Measurements from ENCODE around the gene MYL11.

DNA sequence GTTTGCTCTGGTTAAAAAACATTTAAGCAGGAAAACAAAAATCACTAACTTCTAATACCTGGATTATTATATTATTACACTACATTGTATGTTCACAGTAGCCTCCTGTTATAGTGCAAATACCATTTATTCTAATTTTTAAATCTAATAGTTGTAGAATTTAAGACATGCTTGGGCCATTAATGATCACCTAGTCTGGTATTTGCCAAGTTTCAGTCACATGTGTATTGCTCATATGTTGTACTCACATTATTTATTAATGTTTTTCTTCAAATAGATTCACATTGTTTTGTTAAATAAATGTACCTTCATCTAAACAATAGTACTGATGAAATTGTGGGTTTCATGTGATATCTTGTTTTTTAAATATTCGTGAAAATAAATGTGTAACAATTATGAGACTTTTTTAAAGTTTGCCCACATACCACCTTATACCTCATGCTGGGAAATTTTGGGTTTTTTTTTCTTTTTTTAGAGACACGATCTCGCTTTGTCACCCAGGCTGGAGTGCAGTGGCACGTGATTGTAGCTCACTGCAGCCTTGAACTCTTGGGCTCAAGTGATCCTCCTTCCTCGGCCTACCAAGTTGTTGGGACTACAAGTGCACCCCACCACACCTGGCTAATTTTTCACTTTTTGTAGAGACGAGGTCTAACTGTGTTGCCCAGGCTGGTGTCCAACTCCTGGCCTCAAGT lies 38.7 kb downstream of the MYL11 start:
- TF ChIP-seq, protein P1, sequence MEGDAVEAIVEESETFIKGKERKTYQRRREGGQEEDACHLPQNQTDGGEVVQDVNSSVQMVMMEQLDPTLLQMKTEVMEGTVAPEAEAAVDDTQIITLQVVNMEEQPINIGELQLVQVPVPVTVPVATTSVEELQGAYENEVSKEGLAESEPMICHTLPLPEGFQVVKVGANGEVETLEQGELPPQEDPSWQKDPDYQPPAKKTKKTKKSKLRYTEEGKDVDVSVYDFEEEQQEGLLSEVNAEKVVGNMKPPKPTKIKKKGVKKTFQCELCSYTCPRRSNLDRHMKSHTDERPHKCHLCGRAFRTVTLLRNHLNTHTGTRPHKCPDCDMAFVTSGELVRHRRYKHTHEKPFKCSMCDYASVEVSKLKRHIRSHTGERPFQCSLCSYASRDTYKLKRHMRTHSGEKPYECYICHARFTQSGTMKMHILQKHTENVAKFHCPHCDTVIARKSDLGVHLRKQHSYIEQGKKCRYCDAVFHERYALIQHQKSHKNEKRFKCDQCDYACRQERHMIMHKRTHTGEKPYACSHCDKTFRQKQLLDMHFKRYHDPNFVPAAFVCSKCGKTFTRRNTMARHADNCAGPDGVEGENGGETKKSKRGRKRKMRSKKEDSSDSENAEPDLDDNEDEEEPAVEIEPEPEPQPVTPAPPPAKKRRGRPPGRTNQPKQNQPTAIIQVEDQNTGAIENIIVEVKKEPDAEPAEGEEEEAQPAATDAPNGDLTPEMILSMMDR (IDR thresholded peaks at IDR 0.05; ENCODE audit: low read length), result no peak
- TF ChIP-seq EZH2 (IDR thresholded peaks at IDR 0.05; ENCODE audit: borderline replicate concordance, low read length), result no peak
